ENCODE results near the gene RCOR2.

Gene RCOR2

DNA sequence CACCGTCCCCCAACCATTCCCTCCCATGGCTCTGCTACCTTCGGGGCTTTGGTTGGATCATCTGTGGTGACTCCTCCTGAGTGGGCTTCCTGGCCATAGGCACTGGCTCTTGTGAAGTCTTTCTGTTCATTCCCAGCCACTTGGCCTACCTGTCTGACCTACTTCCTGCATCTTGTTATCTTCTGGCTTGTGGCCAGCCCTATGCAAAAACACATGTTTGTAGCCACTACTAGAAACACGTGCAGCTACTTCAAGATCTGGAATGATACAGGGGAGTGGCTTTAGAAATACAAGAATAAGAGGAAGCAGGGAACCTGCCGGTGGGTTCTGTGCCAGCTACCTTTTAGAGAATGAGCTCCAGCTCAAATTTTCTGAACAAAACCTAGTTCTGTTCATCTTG is 20.9 kb downstream of the RCOR2 start:
- no peak for DNase-seq (ENCODE audit: low read depth)
- no peak overlapping the region for H3K4me3 ChIP-seq (ENCODE audit: low read length)
- TF ChIP-seq, protein P1, sequence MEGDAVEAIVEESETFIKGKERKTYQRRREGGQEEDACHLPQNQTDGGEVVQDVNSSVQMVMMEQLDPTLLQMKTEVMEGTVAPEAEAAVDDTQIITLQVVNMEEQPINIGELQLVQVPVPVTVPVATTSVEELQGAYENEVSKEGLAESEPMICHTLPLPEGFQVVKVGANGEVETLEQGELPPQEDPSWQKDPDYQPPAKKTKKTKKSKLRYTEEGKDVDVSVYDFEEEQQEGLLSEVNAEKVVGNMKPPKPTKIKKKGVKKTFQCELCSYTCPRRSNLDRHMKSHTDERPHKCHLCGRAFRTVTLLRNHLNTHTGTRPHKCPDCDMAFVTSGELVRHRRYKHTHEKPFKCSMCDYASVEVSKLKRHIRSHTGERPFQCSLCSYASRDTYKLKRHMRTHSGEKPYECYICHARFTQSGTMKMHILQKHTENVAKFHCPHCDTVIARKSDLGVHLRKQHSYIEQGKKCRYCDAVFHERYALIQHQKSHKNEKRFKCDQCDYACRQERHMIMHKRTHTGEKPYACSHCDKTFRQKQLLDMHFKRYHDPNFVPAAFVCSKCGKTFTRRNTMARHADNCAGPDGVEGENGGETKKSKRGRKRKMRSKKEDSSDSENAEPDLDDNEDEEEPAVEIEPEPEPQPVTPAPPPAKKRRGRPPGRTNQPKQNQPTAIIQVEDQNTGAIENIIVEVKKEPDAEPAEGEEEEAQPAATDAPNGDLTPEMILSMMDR (conservative IDR thresholded peaks at IDR 0.05; ENCODE audit: low read depth, low read length), result no peak

DNA sequence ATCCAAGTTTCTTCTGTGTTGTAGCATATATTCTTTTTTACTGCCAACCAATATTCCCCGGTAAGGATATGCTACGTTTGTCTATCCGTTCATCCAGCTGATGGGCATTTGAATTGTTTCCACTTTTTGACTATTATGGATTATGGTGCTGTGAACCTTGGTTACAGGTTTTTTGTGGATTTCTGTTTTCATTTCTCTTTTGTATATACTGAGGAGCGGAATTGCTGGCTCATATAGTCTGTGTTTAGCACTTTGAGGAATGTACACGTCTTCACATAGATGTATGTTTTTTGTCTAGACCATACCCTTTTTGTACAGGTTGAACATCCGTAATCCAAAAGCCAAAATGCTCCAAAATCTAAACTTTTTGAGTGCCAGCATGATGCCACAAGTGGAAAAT is 23.6 kb downstream of the RCOR2 start:
- TF ChIP-seq, protein P1 (conservative IDR thresholded peaks at IDR 0.05; ENCODE audit: low read depth, low read length), result no peak
- no peak for DNase-seq (ENCODE audit: low read depth)
- H3K4me3 ChIP-seq (ENCODE audit: low read length), result no peak overlapping the region

DNA sequence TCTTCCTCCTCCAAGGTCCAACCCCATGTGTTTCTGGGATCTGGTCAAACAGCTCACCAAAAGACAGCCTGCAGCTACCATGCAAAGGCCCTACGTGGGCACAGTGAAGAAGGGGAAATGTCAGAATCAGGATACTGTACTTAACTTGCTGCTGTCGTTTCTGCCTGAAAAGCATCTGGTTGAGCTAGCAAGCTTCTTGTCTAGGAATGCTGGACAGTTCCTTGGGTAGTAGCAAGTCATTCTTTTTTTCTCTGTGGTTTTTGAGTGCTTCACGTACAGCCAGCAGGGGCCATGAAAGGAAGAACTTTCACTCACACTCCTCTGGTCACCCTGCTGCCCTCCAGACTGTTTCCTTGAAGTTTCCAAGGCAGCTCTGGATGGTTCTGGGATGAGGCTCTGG is 24.7 kb downstream of the RCOR2 start:
- TF ChIP-seq, protein P1 (conservative IDR thresholded peaks at IDR 0.05; ENCODE audit: low read depth, low read length), result no peak
- no peak for DNase-seq (ENCODE audit: low read depth)
- no peak overlapping the region for H3K4me3 ChIP-seq (ENCODE audit: low read length)

DNA sequence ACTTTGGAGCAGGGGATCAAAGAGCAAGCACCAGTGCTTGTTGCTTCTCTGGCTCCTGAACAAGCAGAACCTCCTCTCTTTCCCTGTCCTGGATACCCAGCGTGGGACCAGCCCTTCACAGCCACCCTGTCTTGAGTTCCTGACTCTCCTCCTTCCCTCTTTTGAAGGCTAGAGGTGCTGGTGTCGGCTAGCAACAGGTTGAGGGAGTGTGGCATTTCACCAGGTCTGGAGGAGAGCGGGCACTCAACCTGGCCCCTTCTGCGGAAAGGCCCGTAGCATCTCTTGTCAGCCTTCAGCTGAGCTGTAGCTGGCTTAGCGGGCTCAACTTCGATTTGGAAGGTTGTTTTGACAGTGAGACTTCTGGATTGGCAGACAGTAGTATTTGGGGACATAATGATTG is 26.6 kb downstream of the RCOR2 start:
- DNase-seq (ENCODE audit: low read depth), result no peak
- H3K4me3 ChIP-seq (ENCODE audit: low read length), result no peak overlapping the region
- TF ChIP-seq, protein P1 (conservative IDR thresholded peaks at IDR 0.05; ENCODE audit: low read depth, low read length), result no peak

DNA sequence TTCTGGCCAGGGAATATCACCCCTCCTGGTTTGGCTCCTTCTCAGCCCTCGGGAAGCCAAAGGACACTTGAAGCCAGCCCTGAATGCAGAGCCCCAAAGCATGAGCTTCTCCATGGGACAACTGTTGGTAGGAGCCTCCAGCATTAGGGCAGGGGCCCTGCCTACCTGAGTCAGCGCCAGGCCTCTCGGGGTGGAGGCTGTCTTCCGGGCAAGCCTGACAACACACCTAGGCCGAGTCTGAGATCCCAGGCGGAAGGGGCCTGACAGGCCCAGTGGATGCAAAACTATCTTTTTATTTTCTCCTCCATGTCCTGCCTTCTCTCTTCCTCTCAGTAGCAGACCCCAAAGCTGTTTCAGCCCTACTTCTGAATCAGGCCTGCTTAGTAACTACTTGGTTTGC is 27.6 kb downstream of the RCOR2 start:
- no peak overlapping the region for H3K4me3 ChIP-seq (ENCODE audit: low read length)
- no peak for DNase-seq (ENCODE audit: low read depth)
- TF ChIP-seq, protein P1 (conservative IDR thresholded peaks at IDR 0.05; ENCODE audit: low read depth, low read length), result no peak

DNA sequence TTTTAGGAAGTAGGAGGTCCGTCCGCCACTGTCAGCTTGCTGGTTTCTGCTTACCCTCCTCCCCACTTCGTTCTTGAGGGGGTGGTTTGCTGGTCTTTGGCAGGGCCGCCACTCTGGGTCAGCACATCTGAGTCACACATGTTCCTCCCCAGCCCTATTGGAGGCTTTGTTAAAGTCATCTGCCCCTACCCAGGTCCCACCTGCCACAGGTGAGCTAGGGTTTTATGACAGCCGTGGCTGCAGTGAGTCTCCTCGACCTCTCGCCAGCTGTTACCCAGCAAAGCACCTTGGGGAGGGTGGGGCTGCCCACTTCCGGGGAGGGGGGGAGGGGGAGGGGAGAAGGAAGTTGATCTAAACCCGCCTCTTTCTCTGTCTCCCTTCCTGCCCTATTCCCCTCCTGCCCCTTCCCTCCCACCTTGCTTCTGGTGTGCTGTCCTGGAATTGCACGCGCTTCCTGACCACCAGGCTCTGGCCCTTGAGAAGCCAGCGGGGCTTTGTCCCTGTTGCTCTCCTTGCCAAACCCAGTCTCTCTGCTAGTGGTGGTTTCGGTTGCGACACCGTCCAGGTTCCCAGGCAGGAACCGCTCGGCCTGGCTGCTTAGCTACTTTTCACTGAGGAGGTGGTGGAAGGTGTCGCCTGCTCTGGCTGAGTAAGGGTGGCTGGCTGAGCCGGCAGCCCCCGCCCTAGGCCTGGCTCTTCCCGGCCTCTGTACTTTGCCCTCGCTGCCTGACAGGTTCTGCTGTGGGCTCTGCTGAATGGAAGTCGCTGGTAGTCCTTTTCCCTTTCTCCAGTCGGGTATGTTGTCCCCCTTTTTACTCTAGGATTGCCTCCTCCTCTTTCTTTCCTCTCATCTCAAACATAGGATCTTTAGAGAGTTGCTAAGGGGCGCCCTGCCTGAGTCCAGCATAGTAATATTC is 28.5 kb downstream of the RCOR2 start:
- peak overlapping the region; percentile 14 for H3K4me3 ChIP-seq (ENCODE audit: low read length)
- no peak for DNase-seq (ENCODE audit: low read depth)
- TF ChIP-seq, protein P1 (conservative IDR thresholded peaks at IDR 0.05; ENCODE audit: low read depth, low read length), result no peak

Measured in retinal pigment epithelial cell (primary cell).